ENCODE results near the gene CHD5.
A peak's percentile ranks its signal among the peaks of the same experiment; 100 is the strongest.

CHD5 gene

GRCh38 chr1:6180707-6181311 lies 688 bp upstream of the CHD5 start:
- Histone ChIP-seq H3K27ac (ENCODE audit: low read depth, low read length) (no peak overlapping the region; the same call in 1 of the 2 replicates), H3K4me1 (ENCODE audit: insufficient read depth, low read length) (peaks cover 15% of the 10 kb centered on the region; the same call in 1 of the 2 replicates), H3K36me3 (ENCODE audit: insufficient read depth, low read length) (peaks cover 15% of the 10 kb centered on the region), H3K4me3 (ENCODE audit: low read length) (peak overlapping the region; percentile 35; the same call in 1 of the 2 replicates), H3K9ac (ENCODE audit: low read depth, low read length) (no peak overlapping the region), H3K9me3 (ENCODE audit: insufficient read depth, low read depth, low read length) (no peaks in the 10 kb centered on the region), H3K27me3 (ENCODE audit: insufficient read depth, low read length) (peaks cover 63% of the 10 kb centered on the region)
- 7% methylated on average over 36 of the region's 36 CpGs for WGBS

- H3K27me3 ChIP-seq (ENCODE audit: insufficient read depth, low read length): peaks cover 64% of the 10 kb centered on the region
- H3K36me3 ChIP-seq (ENCODE audit: insufficient read depth, low read length): peaks cover 4% of the 10 kb centered on the region; the same call in 1 of the 2 replicates
- no peak overlapping the region for H3K27ac ChIP-seq (ENCODE audit: low read depth, low read length)
- peak overlapping the region; percentile 35 for H3K4me3 ChIP-seq (ENCODE audit: low read length)
- WGBS: under 1% methylated on average over 71 of the region's 92 CpGs
- no peaks in the 10 kb centered on the region for H3K9me3 ChIP-seq (ENCODE audit: insufficient read depth, low read depth, low read length)
- peaks cover 10% of the 10 kb centered on the region; the same call in 1 of the 2 replicates for H3K4me1 ChIP-seq (ENCODE audit: insufficient read depth, low read length)
- H3K9ac ChIP-seq (ENCODE audit: low read depth, low read length): no peak overlapping the region
Measured at GRCh38 chr1:6179564-6180175, 451 bp downstream of the CHD5 start.

GRCh38 chr1:6178751-6179563 lies 1.2 kb downstream of the CHD5 start:
- Histone ChIP-seq H3K4me3 (ENCODE audit: low read length) (peak overlapping the region; percentile 33), H3K27ac (ENCODE audit: low read depth, low read length) (no peak overlapping the region), H3K27me3 (ENCODE audit: insufficient read depth, low read length) (peaks cover 64% of the 10 kb centered on the region), H3K36me3 (ENCODE audit: insufficient read depth, low read length) (no peaks in the 10 kb centered on the region), H3K9me3 (ENCODE audit: insufficient read depth, low read depth, low read length) (no peaks in the 10 kb centered on the region), H3K9ac (ENCODE audit: low read depth, low read length) (no peak overlapping the region), H3K4me1 (ENCODE audit: insufficient read depth, low read length) (peaks cover 10% of the 10 kb centered on the region; the same call in 1 of the 2 replicates)
- 8% methylated on average over 51 of the region's 51 CpGs for WGBS

GRCh38 chr1:6177681-6178380 lies 2.3 kb downstream of the CHD5 start:
- Histone ChIP-seq H3K27me3 (ENCODE audit: insufficient read depth, low read length) (peaks cover 64% of the 10 kb centered on the region), H3K9me3 (ENCODE audit: insufficient read depth, low read depth, low read length) (no peaks in the 10 kb centered on the region), H3K9ac (ENCODE audit: low read depth, low read length) (no peak overlapping the region), H3K36me3 (ENCODE audit: insufficient read depth, low read length) (no peaks in the 10 kb centered on the region), H3K4me1 (ENCODE audit: insufficient read depth, low read length) (peaks cover 10% of the 10 kb centered on the region; the same call in 1 of the 2 replicates), H3K4me3 (ENCODE audit: low read length) (no peak overlapping the region), H3K27ac (ENCODE audit: low read depth, low read length) (no peak overlapping the region)
- WGBS: 92% methylated on average over 18 of the region's 18 CpGs

- Histone ChIP-seq H3K27me3 (ENCODE audit: insufficient read depth, low read length) (peaks cover 58% of the 10 kb centered on the region), H3K4me3 (ENCODE audit: low read length) (no peak overlapping the region), H3K9me3 (ENCODE audit: insufficient read depth, low read depth, low read length) (no peaks in the 10 kb centered on the region), H3K4me1 (ENCODE audit: insufficient read depth, low read length) (peaks cover 9% of the 10 kb centered on the region; the same call in 1 of the 2 replicates), H3K27ac (ENCODE audit: low read depth, low read length) (no peak overlapping the region), H3K36me3 (ENCODE audit: insufficient read depth, low read length) (no peaks in the 10 kb centered on the region), H3K9ac (ENCODE audit: low read depth, low read length) (no peak overlapping the region)
- 91% methylated on average over 5 of the region's 5 CpGs for WGBS
Measured at GRCh38 chr1:6176779-6177178, 3.3 kb downstream of the CHD5 start.

- H3K9me3 ChIP-seq (ENCODE audit: insufficient read depth, low read depth, low read length): no peaks in the 10 kb centered on the region
- no peaks in the 10 kb centered on the region for H3K36me3 ChIP-seq (ENCODE audit: insufficient read depth, low read length)
- H3K4me1 ChIP-seq (ENCODE audit: insufficient read depth, low read length): no peaks in the 10 kb centered on the region
- H3K4me3 ChIP-seq (ENCODE audit: low read length): no peak overlapping the region
- peaks cover 44% of the 10 kb centered on the region for H3K27me3 ChIP-seq (ENCODE audit: insufficient read depth, low read length)
- H3K27ac ChIP-seq (ENCODE audit: low read depth, low read length): no peak overlapping the region
- H3K9ac ChIP-seq (ENCODE audit: low read depth, low read length): no peak overlapping the region
- WGBS: 92% methylated on average over 6 of the region's 6 CpGs
Measured at GRCh38 chr1:6175411-6175828, 4.7 kb downstream of the CHD5 start.

DNA sequence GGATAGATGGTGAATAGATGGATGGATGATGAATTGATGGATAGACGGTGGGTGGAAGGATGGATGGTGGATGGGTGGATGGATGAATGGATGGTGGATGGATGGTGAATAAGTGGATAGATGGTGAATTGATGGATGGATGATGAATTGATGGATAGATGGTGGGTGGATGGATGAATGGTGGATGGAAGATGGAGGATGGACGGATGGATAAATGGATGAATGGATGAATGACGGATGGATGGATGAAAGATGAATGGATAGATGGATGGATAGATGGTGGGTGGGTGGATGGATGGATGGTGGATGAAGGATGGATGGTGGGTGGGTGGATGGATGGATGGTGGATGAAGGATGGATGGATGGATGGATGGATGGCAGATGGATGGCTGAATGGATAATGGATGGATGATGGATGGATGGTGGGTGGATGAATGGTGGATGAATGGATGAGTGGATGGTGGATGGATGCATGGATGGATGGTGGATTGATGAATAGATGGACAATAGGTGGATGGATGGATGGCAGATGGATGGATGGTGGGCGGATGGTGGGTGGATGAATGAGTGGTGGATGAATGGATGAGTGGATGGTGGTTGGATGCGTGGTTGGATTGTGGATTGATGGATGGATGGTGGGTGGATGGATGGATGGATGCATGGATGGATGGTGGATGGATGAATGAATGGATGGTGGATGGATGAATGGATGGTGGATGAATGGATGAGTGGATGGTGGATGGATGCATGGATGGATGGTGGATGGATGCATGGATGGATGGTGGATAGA lies 5.3 kb downstream of the CHD5 start:
- no peaks in the 10 kb centered on the region for H3K9me3 ChIP-seq (ENCODE audit: insufficient read depth, low read depth, low read length)
- H3K36me3 ChIP-seq (ENCODE audit: insufficient read depth, low read length): no peaks in the 10 kb centered on the region
- peaks cover 39% of the 10 kb centered on the region for H3K27me3 ChIP-seq (ENCODE audit: insufficient read depth, low read length)
- no peak overlapping the region for H3K9ac ChIP-seq (ENCODE audit: low read depth, low read length)
- H3K4me3 ChIP-seq (ENCODE audit: low read length): no peak overlapping the region
- H3K4me1 ChIP-seq (ENCODE audit: insufficient read depth, low read length): no peaks in the 10 kb centered on the region
- no peak overlapping the region for H3K27ac ChIP-seq (ENCODE audit: low read depth, low read length)
- 92% methylated on average over 5 of the region's 5 CpGs for WGBS

DNA sequence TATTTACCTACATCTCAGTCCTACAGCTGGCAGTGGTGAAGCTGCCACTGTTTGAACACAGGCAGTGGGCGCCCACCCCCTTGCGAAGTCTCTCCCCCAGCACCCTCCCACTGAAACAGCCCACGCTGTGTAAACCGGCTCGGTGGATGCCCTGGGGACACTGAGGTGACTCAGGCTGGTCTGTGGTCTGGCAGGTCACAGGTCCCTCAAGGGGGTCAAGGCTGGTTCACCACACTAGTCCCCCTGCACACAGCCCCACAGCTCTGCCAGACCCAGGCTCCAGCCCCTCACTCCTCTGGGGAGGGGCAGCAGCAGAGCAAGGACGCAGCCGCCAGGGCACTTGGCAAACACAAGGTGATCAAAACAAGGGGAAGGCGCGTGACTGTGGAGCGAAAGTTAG lies 7.6 kb downstream of the CHD5 start:
- no peaks in the 10 kb centered on the region for H3K4me1 ChIP-seq (ENCODE audit: insufficient read depth, low read length)
- WGBS: 93% methylated on average over 10 of the region's 10 CpGs
- H3K9ac ChIP-seq (ENCODE audit: low read depth, low read length): no peak overlapping the region
- H3K36me3 ChIP-seq (ENCODE audit: insufficient read depth, low read length): no peaks in the 10 kb centered on the region
- H3K27me3 ChIP-seq (ENCODE audit: insufficient read depth, low read length): peaks cover 17% of the 10 kb centered on the region
- no peak overlapping the region for H3K27ac ChIP-seq (ENCODE audit: low read depth, low read length)
- no peak overlapping the region for H3K4me3 ChIP-seq (ENCODE audit: low read length)
- no peaks in the 10 kb centered on the region for H3K9me3 ChIP-seq (ENCODE audit: insufficient read depth, low read depth, low read length)

DNA sequence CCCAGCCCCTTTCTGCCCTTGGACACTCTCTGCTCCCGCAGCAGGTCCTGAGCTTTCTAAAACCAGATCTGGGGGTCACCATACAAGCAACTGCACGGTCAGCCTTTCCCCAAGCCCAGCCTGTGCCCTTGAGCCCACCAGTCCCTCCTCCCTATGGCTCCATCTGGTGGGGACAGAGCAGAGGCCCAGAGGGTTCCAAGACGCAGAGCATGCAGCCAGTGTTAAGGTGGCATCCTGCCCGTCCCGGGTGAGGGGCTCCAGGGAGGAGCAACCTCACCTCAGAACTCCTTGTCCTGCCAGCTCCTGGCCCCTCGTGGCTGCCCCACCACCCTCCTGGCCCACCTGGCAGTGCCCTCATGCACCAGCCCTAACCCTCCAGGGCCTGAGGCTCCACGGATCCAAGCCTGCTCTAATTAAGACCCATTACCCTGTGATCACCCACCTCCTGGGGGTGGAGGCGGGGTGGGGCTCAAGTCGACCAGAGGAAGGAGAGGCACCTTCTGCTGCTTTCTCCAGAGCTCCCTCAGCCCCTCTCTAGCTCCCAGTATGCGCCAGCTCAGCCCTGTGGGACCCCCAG lies 8.5 kb downstream of the CHD5 start:
- H3K27me3 ChIP-seq (ENCODE audit: insufficient read depth, low read length): peaks cover 9% of the 10 kb centered on the region; the same call in 1 of the 2 replicates
- WGBS: 58% methylated on average over 10 of the region's 10 CpGs

GRCh38 chr1:6170742-6171201 lies 9.3 kb downstream of the CHD5 start:
- Histone ChIP-seq H3K9ac (ENCODE audit: low read depth, low read length) (no peak overlapping the region), H3K27me3 (ENCODE audit: insufficient read depth, low read length) (0 out of 2 replicates have a peak, but pooled peaks cover under 1% of the 10 kb centered on the region), H3K9me3 (ENCODE audit: insufficient read depth, low read depth, low read length) (no peaks in the 10 kb centered on the region)

More for the DNA sequence above, 8.5 kb downstream of the CHD5 start:
- no peak overlapping the region for H3K27ac ChIP-seq (ENCODE audit: low read depth, low read length)
- no peak overlapping the region for H3K9ac ChIP-seq (ENCODE audit: low read depth, low read length)
- no peaks in the 10 kb centered on the region for H3K9me3 ChIP-seq (ENCODE audit: insufficient read depth, low read depth, low read length)
- H3K4me3 ChIP-seq (ENCODE audit: low read length): no peak overlapping the region
- no peaks in the 10 kb centered on the region for H3K4me1 ChIP-seq (ENCODE audit: insufficient read depth, low read length)
- H3K36me3 ChIP-seq (ENCODE audit: insufficient read depth, low read length): no peaks in the 10 kb centered on the region

More at GRCh38 chr1:6170742-6171201, 9.3 kb downstream of the CHD5 start:
- H3K4me3 ChIP-seq (ENCODE audit: low read length): no peak overlapping the region
- WGBS: 92% methylated on average over 19 of the region's 19 CpGs
- H3K4me1 ChIP-seq (ENCODE audit: insufficient read depth, low read length): no peaks in the 10 kb centered on the region
- no peak overlapping the region for H3K27ac ChIP-seq (ENCODE audit: low read depth, low read length)
- no peaks in the 10 kb centered on the region for H3K36me3 ChIP-seq (ENCODE audit: insufficient read depth, low read length)
